Loucy (cell line): ENCODE data around the gene FBXL3.

Source experiments
- EZH2phosphoT487 ChIP-seq: fragments of 200-600 bp; IDR thresholded peaks from 2 replicates; pipeline ENCODE4 v1.6.1; 2018; ENCODE audit warnings: antibody characterized with exemption, mild to moderate bottlenecking, moderate library complexity, borderline replicate concordance
- TF ChIP-seq, protein P1 (sequence below): fragments of 200-600 bp; sonication (generic); conservative IDR thresholded peaks from 2 replicates; pipeline ENCODE4 v1.5.1; 2014; ENCODE audit warnings: mild to moderate bottlenecking, antibody characterized with exemption, low read length

DNA sequence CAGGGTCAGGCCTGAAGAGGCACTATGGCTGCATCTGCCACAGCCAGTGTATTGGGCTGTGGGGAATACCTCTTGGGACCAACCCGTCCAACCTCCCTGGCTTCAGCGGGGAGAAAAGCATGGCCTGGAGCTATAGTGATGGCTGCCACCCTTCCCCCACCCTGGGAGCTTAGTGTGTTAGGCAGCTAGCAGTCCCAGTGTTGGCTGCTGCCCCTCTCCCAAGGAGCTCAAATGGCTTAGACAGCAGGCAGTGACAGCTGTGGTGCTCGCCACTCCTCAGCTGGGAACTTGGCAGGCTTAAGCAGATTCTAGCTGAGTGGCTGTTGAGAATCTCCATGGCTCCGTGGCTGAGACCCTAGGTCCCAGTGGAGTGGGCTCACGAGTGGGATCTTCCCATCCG lies 58.9 kb downstream of the FBXL3 start:
- TF ChIP-seq, protein P1, sequence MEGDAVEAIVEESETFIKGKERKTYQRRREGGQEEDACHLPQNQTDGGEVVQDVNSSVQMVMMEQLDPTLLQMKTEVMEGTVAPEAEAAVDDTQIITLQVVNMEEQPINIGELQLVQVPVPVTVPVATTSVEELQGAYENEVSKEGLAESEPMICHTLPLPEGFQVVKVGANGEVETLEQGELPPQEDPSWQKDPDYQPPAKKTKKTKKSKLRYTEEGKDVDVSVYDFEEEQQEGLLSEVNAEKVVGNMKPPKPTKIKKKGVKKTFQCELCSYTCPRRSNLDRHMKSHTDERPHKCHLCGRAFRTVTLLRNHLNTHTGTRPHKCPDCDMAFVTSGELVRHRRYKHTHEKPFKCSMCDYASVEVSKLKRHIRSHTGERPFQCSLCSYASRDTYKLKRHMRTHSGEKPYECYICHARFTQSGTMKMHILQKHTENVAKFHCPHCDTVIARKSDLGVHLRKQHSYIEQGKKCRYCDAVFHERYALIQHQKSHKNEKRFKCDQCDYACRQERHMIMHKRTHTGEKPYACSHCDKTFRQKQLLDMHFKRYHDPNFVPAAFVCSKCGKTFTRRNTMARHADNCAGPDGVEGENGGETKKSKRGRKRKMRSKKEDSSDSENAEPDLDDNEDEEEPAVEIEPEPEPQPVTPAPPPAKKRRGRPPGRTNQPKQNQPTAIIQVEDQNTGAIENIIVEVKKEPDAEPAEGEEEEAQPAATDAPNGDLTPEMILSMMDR, result no peak
- TF ChIP-seq EZH2phosphoT487, result no peak
